Measurements from ENCODE around the gene CHRM2.

CHRM2 gene

GRCh38 chr7:136897676-136898075 lies 29.2 kb downstream of the CHRM2 start:
- DNase-seq = no peak

- no peak for DNase-seq
These were observed 31.6 kb downstream of the CHRM2 start for GRCh38 chr7:136900005-136900404.

- DNase-seq = no peak
These were observed 42.3 kb downstream of the CHRM2 start for GRCh38 chr7:136910771-136911170.

- no peak for DNase-seq
These were observed 42.9 kb downstream of the CHRM2 start for GRCh38 chr7:136911344-136911743.

GRCh38 chr7:136912339-136912738 lies 43.9 kb downstream of the CHRM2 start:
- no peak for DNase-seq

- no peak for DNase-seq
These were observed 45.6 kb downstream of the CHRM2 start for GRCh38 chr7:136914016-136914415.

GRCh38 chr7:136919820-136920219 lies 51.4 kb downstream of the CHRM2 start:
- DNase-seq = no peak

GRCh38 chr7:136923111-136923667 lies 54.7 kb downstream of the CHRM2 start:
- no peak for DNase-seq

- no peak for DNase-seq
These were observed 56.6 kb downstream of the CHRM2 start for GRCh38 chr7:136925044-136925443.

GRCh38 chr7:136925556-136925955 lies 57.1 kb downstream of the CHRM2 start:
- DNase-seq = no peak

- no peak for DNase-seq
These were observed 62.9 kb downstream of the CHRM2 start for GRCh38 chr7:136931169-136931867.

GRCh38 chr7:136937436-136937835 lies 69.0 kb downstream of the CHRM2 start:
- no peak for DNase-seq

GRCh38 chr7:136938476-136938875 lies 70.0 kb downstream of the CHRM2 start:
- no peak for DNase-seq

GRCh38 chr7:136940122-136940521 lies 71.7 kb downstream of the CHRM2 start:
- DNase-seq = no peak

- DNase-seq = no peak
These were observed 72.5 kb downstream of the CHRM2 start for GRCh38 chr7:136940917-136941316.

GRCh38 chr7:136941816-136942215 lies 73.4 kb downstream of the CHRM2 start:
- no peak for DNase-seq

- no peak for DNase-seq
These were observed 73.9 kb downstream of the CHRM2 start for GRCh38 chr7:136942401-136942800.

GRCh38 chr7:136942994-136943393 lies 74.5 kb downstream of the CHRM2 start:
- DNase-seq = no peak

- no peak for DNase-seq
These were observed 78.9 kb downstream of the CHRM2 start for GRCh38 chr7:136947347-136947746.

GRCh38 chr7:136950331-136950730 lies 81.9 kb downstream of the CHRM2 start:
- no peak for DNase-seq

- no peak for DNase-seq
These were observed 84.9 kb downstream of the CHRM2 start for GRCh38 chr7:136953386-136953785.

GRCh38 chr7:136956232-136956631 lies 87.8 kb downstream of the CHRM2 start:
- no peak for DNase-seq

GRCh38 chr7:136956671-136957070 lies 88.2 kb downstream of the CHRM2 start:
- DNase-seq = no peak

GRCh38 chr7:136957391-136957790 lies 88.9 kb downstream of the CHRM2 start:
- DNase-seq = no peak

- no peak for DNase-seq
These were observed 89.6 kb downstream of the CHRM2 start for GRCh38 chr7:136958016-136958415.
